Activated naive CD8-positive, alpha-beta T cell treated with anti-CD3 and anti-CD28 coated beads, Interleukin-2, amount 10 ng/mL, durations not matched to agents 7 days and 5 days (primary cell): ENCODE measurements around the gene FILIP1L. TPM values are rescaled to one million over a fixed set of nuclear protein-coding genes. Genes with fewer than 3 reads are reported as not detected.

ENCODE experiments used
- ATAC-seq: fragments of 150-1000 bp; cut with Tn5 transposase; one replicate; pipeline ENCODE4 v1.10.0; 2021; ENCODE audit warnings: low read depth, moderate library complexity
- POLR2A ChIA-PET: fragments of 350-600 bp; sonication (Branson Sonifier 250); formaldehyde crosslinking; loops from one replicate; lab custom pipeline; 2021; ENCODE audit warnings: antibody characterized with exemption; lab: Charles Lee
- DNase-seq: peaks from one replicate; pipeline ENCODE4 v3.0.0; 2021
- H3K27ac Mint-ChIP-seq: one replicate; pipeline ENCODE4 v1.8.0; 2022; ENCODE audit warnings: mild to moderate bottlenecking, mixed read lengths
- H3K27me3 Mint-ChIP-seq: one replicate; pipeline ENCODE4 v1.8.0; 2022; ENCODE audit warnings: mild to moderate bottlenecking, moderate library complexity, mixed read lengths
- H3K36me3 Mint-ChIP-seq: one replicate; pipeline ENCODE4 v1.8.0; 2021; ENCODE audit warnings: mild to moderate bottlenecking, mixed read lengths
- H3K4me1 Mint-ChIP-seq: one replicate; pipeline ENCODE4 v1.8.0; 2021; ENCODE audit warnings: mixed read lengths
- H3K4me3 Mint-ChIP-seq: one replicate; pipeline ENCODE4 v1.8.0; 2022; ENCODE audit warnings: mild to moderate bottlenecking, moderate library complexity, mixed read lengths
- H3K9me3 Mint-ChIP-seq: one replicate; pipeline ENCODE4 v1.8.0; 2021; ENCODE audit warnings: mixed read lengths
- total RNA-seq, 2 experiments: library from RNA; stranded (reverse); gene quantifications; one replicate each; pipeline ENCODE4 v1.2.3, GENCODE V29; 2021

Gene FILIP1L
- total RNA-seq, 2 experiments from 2014 or later = 2.0 to 2.4 TPM

GRCh38 chr3:99882436-99883137 lies 231.7 kb downstream of the FILIP1L start:
- H3K27ac Mint-ChIP-seq = no peak overlapping the region
- no peak overlapping the region for H3K4me3 Mint-ChIP-seq
- peaks cover 19% of the 10 kb centered on the region for H3K4me1 Mint-ChIP-seq
- DNase-seq (no peak), ATAC-seq (no peak)
- H3K27me3 Mint-ChIP-seq = peaks cover 3% of the 10 kb centered on the region
- peaks cover 10% of the 10 kb centered on the region for H3K36me3 Mint-ChIP-seq
- peaks cover 4% of the 10 kb centered on the region for H3K9me3 Mint-ChIP-seq
- POLR2A ChIA-PET = no interaction called here

GRCh38 chr3:99881121-99881524 lies 233.2 kb downstream of the FILIP1L start:
- Mint-ChIP-seq H3K9me3 (peaks cover 4% of the 10 kb centered on the region), H3K4me3 (no peak overlapping the region), H3K36me3 (peaks cover 6% of the 10 kb centered on the region), H3K27me3 (peaks cover 14% of the 10 kb centered on the region), H3K27ac (no peak overlapping the region), H3K4me1 (peaks cover 22% of the 10 kb centered on the region)
- POLR2A ChIA-PET = no interaction called here
- ATAC-seq (no peak), DNase-seq (no peak)

- Mint-ChIP-seq H3K4me3 (no peak overlapping the region), H3K27ac (no peak overlapping the region), H3K4me1 (peaks cover 12% of the 10 kb centered on the region), H3K27me3 (peaks cover 23% of the 10 kb centered on the region), H3K9me3 (no peaks in the 10 kb centered on the region), H3K36me3 (no peaks in the 10 kb centered on the region)
- POLR2A ChIA-PET = no interaction called here
- DNase-seq (no peak), ATAC-seq (no peak)
These were observed 235.0 kb downstream of the FILIP1L start for GRCh38 chr3:99879275-99879674.

GRCh38 chr3:99878005-99878404 lies 236.3 kb downstream of the FILIP1L start:
- Mint-ChIP-seq H3K36me3 (no peaks in the 10 kb centered on the region), H3K27me3 (peaks cover 34% of the 10 kb centered on the region), H3K27ac (no peak overlapping the region), H3K4me1 (peaks cover 14% of the 10 kb centered on the region), H3K4me3 (no peak overlapping the region), H3K9me3 (no peaks in the 10 kb centered on the region)
- DNase-seq (no peak), ATAC-seq (no peak)
- POLR2A ChIA-PET = no interaction called here

- H3K36me3 Mint-ChIP-seq = no peaks in the 10 kb centered on the region
- H3K27ac Mint-ChIP-seq = no peak overlapping the region
- ATAC-seq (no peak), DNase-seq (no peak)
- no peak overlapping the region for H3K4me3 Mint-ChIP-seq
- no peaks in the 10 kb centered on the region for H3K9me3 Mint-ChIP-seq
- POLR2A ChIA-PET = no interaction called here
- H3K27me3 Mint-ChIP-seq = peaks cover 34% of the 10 kb centered on the region
- H3K4me1 Mint-ChIP-seq = peaks cover 19% of the 10 kb centered on the region
These were observed 237.2 kb downstream of the FILIP1L start for GRCh38 chr3:99877031-99877579.

- ATAC-seq (peak; percentile 96), DNase-seq (peak; percentile 79)
- peak overlapping the region; percentile 81 for H3K4me3 Mint-ChIP-seq
- peaks cover 34% of the 10 kb centered on the region for H3K27me3 Mint-ChIP-seq
- H3K36me3 Mint-ChIP-seq = no peaks in the 10 kb centered on the region
- POLR2A ChIA-PET = no interaction called here
- H3K9me3 Mint-ChIP-seq = no peaks in the 10 kb centered on the region
- H3K4me1 Mint-ChIP-seq = peaks cover 22% of the 10 kb centered on the region
- H3K27ac Mint-ChIP-seq = no peak overlapping the region
These were observed 238.1 kb downstream of the FILIP1L start for GRCh38 chr3:99875929-99876841.

GRCh38 chr3:99875581-99875928 lies 238.7 kb downstream of the FILIP1L start:
- no peak for ATAC-seq
- no peak overlapping the region for H3K27ac Mint-ChIP-seq

GRCh38 chr3:99874237-99875002 lies 239.9 kb downstream of the FILIP1L start:
- POLR2A ChIA-PET = no interaction called here
- H3K4me1 Mint-ChIP-seq = peaks cover 25% of the 10 kb centered on the region

More at GRCh38 chr3:99875581-99875928, 238.7 kb downstream of the FILIP1L start:
- peaks cover 2% of the 10 kb centered on the region for H3K36me3 Mint-ChIP-seq
- peak overlapping the region; percentile 81 for H3K4me3 Mint-ChIP-seq
- H3K27me3 Mint-ChIP-seq = peaks cover 34% of the 10 kb centered on the region
- H3K4me1 Mint-ChIP-seq = peaks cover 22% of the 10 kb centered on the region
- POLR2A ChIA-PET = no interaction called here
- H3K9me3 Mint-ChIP-seq = no peaks in the 10 kb centered on the region
- DNase-seq = no peak

GRCh38 chr3:99873269-99874102 lies 240.8 kb downstream of the FILIP1L start:
- H3K4me1 Mint-ChIP-seq = peaks cover 31% of the 10 kb centered on the region

More at GRCh38 chr3:99874237-99875002, 239.9 kb downstream of the FILIP1L start:
- DNase-seq (no peak), ATAC-seq (no peak)
- H3K36me3 Mint-ChIP-seq = peaks cover 2% of the 10 kb centered on the region
- peak overlapping the region; percentile 26 for H3K4me3 Mint-ChIP-seq
- peaks cover 34% of the 10 kb centered on the region for H3K27me3 Mint-ChIP-seq
- H3K27ac Mint-ChIP-seq = no peak overlapping the region
- no peaks in the 10 kb centered on the region for H3K9me3 Mint-ChIP-seq

GRCh38 chr3:99872923-99873254 lies 241.4 kb downstream of the FILIP1L start:
- H3K36me3 Mint-ChIP-seq = peaks cover 5% of the 10 kb centered on the region
- peaks cover 34% of the 10 kb centered on the region for H3K27me3 Mint-ChIP-seq
- peaks cover 36% of the 10 kb centered on the region for H3K4me1 Mint-ChIP-seq
- DNase-seq (no peak), ATAC-seq (peak; percentile 43)
- H3K27ac Mint-ChIP-seq = no peak overlapping the region
- no peak overlapping the region for H3K4me3 Mint-ChIP-seq
- H3K9me3 Mint-ChIP-seq = no peaks in the 10 kb centered on the region
- POLR2A ChIA-PET = no interaction called here

More at GRCh38 chr3:99873269-99874102, 240.8 kb downstream of the FILIP1L start:
- Mint-ChIP-seq H3K36me3 (peaks cover 5% of the 10 kb centered on the region), H3K9me3 (no peaks in the 10 kb centered on the region), H3K27me3 (peaks cover 34% of the 10 kb centered on the region), H3K4me3 (no peak overlapping the region), H3K27ac (no peak overlapping the region)
- no peak for ATAC-seq
- no peak for DNase-seq
- POLR2A ChIA-PET = no interaction called here

- Mint-ChIP-seq H3K36me3 (peaks cover 5% of the 10 kb centered on the region), H3K27ac (no peak overlapping the region), H3K9me3 (no peaks in the 10 kb centered on the region), H3K27me3 (peaks cover 22% of the 10 kb centered on the region), H3K4me1 (peaks cover 47% of the 10 kb centered on the region), H3K4me3 (no peak overlapping the region)
- ATAC-seq = no peak
- no peak for DNase-seq
- POLR2A ChIA-PET = no interaction called here
These were observed 242.9 kb downstream of the FILIP1L start for GRCh38 chr3:99871231-99872045.

GRCh38 chr3:99870712-99871111 lies 243.6 kb downstream of the FILIP1L start:
- POLR2A ChIA-PET = no interaction called here

More at GRCh38 chr3:99870712-99871111, 243.6 kb downstream of the FILIP1L start:
- Mint-ChIP-seq H3K4me1 (peaks cover 52% of the 10 kb centered on the region), H3K27ac (no peak overlapping the region), H3K4me3 (no peak overlapping the region), H3K27me3 (peaks cover 19% of the 10 kb centered on the region), H3K9me3 (no peaks in the 10 kb centered on the region), H3K36me3 (peaks cover 5% of the 10 kb centered on the region)
- ATAC-seq (no peak), DNase-seq (no peak)
